NOMO-1 (cell line): ENCODE data around the gene PLAAT3.
A peak's percentile ranks its signal among the peaks of the same experiment; 100 is the strongest.
"Not testable (repeated sequence)": the region's sequence is repeated elsewhere in the genome, so short reads cannot be mapped to it uniquely, and the experiment has no call there.

Experiments
- DNase-seq, 2 experiments: peaks; one replicate each; lab custom pipeline; 2025; ENCODE audit not compliant: unreplicated experiment in 2 of 2; lab: John Stamatoyannopoulos, UW

The PLAAT3 gene

DNA sequence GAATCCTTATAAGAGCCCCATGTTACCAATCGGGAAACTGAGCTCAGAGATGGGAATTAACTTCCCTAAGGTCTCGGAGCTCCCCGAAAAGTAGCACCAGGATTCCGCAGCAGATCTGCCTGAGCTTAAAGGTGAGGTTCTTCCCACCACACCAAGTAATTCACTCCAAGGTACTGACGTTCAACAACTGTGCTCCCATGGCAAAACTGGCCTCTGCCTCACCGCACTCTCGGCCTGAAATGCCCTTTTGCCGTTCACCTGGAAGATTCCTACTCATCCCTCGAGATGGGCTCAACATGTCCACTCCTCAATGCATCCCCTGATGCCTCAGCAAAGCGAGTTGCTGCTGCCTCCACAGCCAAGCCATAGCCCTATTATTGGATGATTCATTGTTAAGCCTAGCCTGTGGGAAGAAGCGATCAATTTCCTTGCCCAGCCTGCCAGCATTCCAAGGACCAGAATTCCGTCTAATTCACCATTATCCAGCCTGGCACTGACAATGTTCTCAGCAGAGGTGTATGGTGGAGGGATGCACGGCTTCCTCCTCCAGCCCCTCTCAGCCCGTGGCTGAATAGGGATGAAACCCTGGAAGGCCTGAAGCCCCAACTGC, 4.2 kb downstream of the PLAAT3 start:
- no peak for DNase-seq

DNA sequence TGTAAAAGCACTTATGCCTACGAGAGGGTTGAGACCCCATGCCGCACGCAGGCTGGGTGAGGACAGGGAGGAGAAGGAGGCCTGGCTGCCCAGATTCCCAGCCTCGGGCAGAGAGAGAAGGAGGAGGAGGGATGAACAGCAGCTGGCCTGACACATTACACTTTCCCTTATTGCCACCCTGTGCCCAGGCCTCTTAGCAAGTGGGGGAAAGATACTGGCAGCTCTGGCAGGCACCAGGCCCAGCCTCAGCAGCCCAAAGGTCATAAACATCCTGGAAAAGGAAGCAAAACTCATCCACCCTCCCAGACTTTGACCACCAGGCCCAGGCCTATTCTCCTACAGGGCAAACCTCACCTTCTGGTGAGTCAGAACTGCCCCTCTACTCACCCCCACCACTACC, 4.7 kb downstream of the PLAAT3 start:
- DNase-seq = no peak

DNA sequence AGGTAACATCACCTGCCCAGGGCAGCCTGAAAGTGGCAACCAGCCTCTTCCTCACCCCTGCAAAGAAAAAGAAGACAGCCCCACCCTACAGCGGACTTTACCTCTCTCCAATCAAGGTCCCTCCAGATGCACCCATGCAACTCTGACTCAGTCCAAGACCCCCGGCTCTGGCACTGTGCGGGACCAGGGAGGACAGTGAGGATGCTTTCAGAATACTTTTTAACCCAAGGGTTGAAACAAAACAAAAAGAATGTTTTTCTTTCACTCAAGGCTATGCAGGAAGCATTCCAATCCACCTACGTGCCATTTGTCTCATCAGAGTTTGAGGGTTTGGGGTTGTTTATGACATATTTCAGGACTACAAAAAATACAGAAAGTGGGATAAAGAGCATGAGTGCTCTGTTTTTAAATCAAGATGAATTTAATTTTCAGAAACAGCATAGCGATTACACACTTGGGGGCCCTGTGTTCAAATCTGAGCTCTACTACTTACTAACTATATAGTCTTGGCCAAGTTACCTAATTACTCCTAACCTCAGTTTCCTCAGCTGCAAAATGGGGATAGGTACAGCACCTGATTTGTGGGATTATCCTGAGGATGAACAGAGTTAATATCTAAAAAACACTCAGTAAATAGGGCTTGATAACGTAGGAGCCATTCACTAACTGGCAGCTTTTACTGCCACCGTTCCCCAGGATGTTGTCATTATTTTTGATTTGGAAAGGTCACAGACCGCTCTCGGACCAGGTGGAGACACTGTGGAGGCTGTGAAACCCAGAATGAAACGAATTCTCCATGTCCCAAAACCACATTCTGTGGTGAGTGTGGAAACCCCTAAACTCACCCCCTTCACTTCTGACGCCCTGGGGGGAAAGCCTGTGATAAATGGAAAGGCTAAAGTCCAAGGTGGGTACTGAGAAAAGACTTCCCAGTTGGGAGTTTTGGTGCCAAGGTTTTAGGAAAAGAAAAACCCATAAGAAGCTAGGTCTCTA, 5.6 kb downstream of the PLAAT3 start:
- DNase-seq = no peak

DNA sequence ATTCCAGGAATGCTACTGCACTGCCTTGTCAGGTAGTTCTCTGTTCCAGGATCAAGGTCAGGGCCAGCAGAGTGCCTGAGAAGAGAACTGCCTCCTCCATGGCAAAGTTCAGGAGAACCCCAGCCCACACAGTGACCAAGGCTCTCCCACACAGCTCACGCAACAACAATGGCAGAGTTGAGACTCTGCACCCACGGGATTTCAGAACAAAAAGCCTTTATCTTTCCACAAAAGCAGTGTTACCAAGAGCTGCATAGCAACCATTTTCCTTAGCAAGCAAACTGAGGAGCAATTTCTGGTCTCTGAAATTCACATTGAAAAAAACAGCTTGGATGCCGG, 11.1 kb downstream of the PLAAT3 start:
- no peak for DNase-seq

DNA sequence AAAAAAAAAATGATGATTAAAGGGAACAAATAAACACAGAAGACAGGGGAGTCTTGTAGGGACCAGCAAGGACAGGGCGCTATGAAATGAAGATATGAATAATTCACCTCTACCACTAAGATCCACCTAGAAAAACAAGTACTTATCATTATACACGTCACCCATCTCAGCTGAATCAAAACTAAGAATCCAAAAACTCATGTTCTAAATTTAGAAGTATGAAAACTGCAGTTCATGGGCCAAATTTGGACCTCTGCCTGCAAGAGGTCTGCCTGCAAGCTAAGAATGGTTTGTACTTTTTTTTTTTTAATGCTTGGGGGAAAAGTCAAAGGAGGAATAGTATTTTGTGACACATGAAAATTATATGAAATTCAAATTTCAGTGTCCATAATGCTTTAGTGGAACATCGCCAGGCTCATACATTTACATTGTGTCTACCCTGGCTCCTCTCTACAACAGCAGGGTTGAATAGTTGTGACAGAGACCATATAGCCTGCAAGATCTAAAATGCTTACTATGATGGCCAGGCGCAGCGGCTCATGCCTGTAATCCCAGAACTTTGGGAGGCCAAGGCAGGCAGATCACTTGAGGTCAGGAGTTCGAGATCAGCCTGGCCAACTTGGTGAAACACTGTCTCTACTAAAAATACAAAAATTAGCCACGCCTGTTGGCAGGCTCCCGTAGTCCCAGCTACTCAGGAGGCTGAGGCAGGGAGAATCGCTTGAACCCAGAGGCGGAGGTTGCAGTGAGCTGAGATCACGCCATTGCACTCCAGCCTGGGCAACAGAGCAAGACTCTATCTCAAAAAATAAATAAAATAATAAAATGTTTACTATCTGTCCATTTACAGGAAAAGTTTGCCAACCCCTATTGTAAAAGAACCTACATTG, 11.7 kb downstream of the PLAAT3 start:
- not testable (repeated sequence) for DNase-seq

DNA sequence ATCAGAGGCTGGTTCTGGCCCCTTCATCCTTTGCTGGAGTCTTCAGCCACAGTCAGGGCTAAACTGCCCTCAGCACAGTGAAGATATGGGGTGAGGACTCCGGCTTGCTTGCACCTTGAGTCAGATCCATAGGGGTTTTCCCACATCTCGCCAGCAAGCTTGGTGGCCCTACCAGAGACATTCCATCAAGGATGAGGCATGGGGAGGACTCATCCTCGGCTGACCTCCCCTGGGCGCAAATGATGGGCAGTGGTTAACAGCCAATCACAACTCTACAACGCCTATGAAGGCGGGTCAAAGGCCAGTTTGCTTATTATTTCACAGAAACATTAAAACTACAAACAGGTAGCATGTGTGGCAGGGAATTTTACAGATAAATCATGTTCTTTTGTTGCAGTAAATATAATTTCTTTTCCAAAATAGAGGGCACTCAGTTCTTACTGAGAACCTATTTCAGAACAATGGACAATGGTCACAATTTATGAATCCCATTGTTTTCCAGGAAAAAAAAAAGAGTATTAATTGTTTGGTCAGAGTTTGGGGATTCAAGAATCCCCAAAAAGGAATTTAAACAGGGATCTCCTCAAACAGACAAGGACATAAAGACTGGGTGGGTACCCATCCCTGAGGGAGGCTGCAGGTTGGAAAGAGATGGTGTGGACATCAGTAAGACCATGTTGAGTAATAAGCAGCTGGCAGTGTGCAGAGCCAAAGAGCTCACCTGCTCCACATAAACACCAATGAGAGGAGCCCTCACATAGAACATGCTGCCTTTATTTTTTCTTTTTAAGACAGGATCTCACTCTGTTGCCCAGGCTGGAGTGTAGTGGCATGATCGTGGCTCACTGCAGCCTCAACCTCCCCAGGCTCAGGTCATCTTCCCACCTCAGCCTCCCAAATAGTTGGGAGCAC, 14.8 kb downstream of the PLAAT3 start:
- no peak for DNase-seq

DNA sequence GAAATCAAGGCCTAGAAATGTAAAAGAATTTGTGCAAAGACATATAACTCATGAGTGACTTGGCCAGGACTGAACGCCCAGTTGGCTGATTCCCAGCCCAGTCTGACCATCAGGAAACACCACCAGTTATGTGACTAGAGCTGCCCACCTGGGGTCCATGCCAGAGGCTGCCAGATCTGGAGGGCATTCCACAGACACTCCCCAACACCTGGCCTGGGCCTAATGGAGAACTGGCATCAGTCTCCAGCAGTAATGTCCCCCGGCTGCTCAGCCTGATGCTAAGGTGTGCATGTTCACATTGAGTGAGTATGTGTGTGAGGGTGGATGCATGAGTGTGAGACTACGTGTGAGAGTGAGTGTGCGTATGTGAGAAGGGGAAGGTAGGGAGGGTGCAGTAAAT, 15.7 kb downstream of the PLAAT3 start:
- no peak for DNase-seq

DNA sequence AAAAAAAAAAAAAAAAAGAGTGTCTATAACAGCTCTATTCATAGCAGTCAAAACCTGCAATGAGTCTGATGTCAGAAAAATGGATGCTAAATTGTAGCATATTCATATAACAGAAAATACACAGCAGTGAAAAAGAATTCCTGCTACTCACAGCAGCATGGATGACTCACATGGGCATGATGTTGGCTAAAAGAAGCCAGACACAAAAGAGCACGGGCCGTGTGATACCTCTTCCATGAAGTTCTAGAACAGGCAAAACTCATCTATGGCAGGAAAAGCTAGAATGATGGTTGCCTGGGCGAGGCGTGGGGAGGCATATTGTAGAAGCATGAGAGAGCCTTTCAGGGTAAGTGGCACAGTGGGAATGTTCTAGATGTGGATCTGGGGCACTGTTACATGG, 18.9 kb downstream of the PLAAT3 start:
- DNase-seq = no peak

DNA sequence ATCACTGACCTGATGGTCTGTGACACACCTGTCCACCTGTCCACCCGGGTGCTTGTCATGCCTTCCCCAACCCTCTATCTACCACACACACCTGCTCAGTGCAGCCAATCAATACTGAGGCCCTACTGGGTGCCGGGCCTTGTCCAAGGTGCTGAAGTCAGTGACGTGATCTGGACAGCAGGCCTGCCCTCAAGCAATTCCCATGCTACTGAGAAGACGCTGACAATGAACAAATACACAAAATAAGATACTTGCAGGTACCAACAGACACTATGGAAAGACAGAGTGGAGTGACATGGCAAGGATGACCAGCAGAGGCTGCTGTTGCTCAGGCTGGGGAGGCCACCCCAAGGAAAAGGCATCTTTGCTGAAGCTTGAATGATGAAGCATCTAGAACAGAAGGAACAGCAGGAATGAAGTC, 21.2 kb downstream of the PLAAT3 start:
- no peak for DNase-seq

DNA sequence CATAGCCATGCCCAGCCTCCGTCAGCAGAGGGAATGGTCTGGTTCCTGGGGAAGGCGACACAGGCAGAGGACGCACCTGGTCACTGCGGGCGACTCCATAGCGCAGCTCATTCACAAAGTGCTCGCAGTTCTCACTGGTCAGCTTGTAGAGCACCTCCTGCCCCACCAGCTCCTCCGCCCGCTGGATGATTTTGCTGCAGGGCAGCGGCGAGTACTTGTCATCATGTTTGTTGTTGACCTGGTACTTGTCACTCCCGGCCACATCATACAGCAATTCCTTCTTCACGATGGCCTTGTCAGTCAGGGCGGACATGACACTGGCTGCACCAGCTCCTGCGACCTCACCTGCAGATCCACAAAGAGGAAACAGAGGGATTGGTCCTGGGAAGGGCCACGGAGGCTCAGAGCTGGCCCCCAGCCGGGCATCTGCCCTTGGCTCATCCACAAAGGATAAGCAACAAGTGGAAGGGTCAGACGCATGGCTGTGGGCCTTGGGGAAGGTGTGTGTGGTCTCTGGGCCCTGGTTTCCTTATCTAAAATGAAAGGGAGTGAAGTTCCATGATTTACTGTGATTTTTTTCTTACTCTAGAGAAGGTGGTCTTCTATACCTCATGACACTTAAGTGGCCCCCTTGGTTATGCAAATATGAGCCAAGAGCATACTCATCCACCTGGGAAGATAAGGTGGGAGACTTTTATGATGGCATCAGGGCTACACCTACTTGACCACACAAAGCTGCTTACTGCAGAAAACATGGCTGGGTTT, 24.0 kb downstream of the PLAAT3 start:
- DNase-seq = no peak

DNA sequence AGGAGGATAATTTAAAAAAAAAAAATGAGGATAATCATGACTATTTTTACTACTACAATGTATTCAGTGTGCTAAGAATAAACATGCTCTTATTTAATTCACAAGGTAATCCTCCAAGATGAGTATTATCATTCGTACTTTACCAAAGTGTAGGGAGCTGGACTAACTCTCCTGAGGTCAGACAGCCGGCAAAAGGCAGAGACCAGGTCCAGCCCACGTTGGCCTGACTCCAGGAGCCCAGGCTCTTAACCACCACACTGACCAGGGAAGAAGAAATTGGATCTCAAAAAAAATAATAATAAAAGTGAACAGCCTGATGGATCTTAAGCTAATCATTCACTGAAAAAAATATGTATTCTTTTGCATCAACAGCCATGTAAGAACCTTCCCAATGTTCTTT, 25.2 kb downstream of the PLAAT3 start:
- DNase-seq = no peak

DNA sequence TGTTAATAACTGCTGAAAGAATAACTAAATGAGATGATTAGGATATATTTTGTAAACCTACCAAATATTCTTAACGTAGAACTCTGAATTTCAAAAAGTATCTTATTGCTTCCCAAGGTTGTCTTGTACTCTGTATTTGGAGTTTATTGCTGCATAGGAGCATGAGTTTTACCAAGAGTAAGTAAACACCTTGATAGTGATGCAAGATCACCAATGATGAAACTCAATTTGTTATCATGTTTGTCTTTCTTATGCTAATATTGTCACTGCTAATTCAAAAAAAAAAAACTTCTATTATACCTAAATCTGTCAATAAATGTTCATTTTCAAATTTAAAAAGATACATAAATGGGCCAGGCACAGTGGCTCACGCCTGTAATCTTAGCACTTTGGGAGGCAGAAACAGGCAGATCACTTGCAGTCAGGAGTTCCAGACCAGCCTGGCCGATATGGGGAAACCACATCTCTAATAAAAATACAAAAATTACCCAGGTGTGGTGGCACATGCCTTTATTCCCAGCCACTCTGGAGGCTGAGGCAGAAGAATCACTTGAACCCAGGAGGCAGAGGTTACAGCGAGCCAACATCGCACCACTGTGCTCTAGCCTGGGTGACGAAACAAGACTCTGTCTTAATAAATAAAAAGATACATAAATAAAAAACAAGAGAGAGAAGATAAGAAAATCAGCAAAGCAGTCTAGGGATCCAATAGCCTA, 27.6 kb downstream of the PLAAT3 start:
- DNase-seq = no peak

DNA sequence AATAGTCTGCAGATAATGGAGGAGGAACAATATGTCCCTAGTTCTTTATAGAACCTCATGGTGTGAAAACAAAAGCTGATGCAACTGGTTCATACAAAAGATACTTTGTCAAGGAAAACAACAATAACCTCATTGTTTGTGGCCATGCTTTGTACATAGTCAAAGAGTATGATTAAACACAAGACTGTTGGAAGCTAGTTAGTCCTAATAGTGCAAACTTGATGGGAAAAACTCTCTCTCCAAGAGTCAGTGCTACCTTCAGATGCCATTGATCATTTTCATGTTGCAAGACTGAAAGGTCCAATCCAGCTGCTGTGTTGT, 30.9 kb downstream of the PLAAT3 start:
- no peak for DNase-seq

DNA sequence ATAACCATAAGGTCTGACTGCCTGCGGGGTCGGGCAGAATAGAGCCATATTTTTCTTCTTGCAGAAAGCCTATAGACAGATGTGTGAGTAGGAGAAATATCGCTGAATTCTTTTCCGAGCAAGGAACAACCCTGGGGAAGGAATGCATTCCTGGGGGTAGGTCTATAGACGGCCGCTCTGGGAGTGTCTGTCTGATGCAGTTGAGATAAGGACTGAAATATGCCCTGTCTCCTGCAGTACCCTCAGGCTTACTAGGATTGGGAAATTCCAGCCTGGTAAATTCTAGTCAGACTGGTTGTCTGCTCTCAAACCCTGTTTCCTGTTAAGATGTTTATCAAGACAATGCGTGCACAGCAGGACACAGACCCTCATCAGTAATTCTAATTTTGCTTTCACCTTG, 33.0 kb downstream of the PLAAT3 start:
- DNase-seq = not testable (repeated sequence)

DNA sequence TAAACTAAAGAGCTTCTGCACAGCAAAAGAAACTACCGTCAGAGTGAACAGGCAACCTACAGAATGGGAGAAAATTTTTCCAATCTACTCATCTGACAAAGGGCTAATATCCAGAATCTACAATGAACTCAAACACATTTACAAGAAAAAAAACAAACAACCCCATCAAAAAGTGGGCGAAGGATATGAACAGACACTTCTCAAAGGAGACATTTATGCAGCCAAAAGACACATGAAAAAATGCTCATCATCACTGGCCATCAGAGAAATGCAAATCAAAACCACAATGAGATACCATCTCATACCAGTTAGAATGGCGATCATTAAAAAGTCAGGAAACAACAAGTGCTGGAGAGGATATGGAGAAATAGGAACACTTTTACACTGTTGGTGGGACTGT, 35.4 kb downstream of the PLAAT3 start:
- not testable (repeated sequence) for DNase-seq

DNA sequence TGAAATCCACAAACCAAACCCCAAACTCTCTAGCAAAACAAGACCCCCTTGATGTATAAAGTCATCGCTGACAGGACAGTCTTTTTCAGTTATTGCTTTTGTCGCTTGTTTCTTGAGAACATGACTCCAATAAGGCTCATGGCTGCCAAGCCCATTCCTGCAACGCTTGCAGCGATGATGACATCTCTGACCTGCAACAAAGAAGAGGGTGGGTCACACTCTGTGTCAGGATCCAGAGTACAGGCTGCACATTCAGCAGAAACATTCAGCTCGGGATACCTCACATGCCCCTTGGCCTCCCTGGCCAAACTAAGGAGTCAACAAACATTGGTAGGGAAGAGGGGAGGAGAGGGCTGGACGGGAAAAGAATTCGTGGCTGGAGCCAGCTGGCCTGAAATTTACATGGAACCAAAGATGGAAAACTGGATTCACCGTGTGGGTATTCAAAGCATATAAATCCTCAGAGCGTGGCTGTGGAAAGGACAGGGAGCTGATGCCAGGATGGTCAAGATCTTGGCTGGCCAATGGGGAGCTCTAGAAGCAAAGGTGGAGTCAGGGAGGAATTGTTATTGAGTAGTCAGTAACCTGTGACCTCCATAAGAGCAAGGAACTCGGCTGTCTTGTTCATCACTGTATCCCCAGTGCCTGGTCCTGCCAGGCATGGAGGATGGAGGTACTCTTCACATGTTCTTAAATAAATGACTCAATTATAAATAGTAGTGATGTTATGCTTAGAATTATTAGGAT, 39.2 kb downstream of the PLAAT3 start:
- DNase-seq = no peak

DNA sequence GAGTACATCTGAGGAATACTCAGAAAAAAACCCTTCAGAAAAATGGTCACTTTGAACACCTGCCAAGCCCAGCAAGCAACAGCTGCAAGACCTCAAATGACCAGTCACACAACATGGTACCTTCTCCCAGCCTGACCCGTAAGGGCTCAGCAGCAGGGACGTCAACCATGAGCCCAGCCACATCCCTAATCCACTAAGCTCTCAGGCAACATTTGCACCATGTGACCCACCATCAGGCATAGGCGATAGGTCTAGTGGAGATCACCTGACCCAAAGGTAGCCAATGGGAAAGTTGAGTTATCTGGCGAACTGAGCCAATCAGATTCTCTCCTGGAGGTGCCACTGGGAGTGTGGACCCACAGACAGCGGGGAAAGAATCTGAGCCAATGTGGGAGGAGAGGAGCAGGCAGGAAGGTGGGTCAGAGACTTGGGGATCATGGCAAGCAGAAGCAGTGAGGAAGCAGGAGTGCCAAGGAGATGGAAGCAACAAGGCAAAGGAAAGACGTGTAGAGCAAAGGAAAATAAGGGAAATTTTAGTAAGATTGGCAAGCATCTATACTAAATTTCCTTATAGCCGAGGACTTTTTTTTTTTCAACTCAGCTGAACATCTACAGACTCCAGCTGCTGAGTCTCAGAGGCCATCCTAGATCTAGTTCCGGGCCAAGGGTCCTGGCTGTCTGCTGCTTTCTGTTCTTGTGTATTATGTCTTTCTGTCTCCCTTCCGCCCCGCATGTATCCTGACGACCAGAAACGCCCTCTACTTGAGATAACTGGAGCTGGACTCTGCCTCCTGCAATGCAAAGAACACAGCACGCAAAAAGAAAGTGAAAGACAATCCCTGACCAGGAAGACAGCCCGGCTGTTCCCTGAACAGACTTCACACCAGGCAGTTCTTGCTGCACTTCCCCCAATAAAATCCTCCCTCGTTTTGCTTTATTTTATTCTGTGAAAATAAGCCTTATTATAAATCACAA, 40.1 kb downstream of the PLAAT3 start:
- peak; percentile 41 to 51 for DNase-seq
